Renal cortex interstitium (tissue), 11 donors: Measurements from ENCODE around the gene WNT3. TPM values are rescaled to one million over a fixed set of nuclear protein-coding genes. Genes with fewer than 3 reads are reported as not detected.

ENCODE experiments used
- DNase-seq, 11 donors: peaks; one replicate each; pipeline ENCODE4 v3.0.0-alpha.2; 2013; ENCODE audit warnings: low read depth in 9 of 11, low spot score in 4 of 11; ENCODE audit errors: extremely low read depth in 1 of 11
- polyA plus RNA-seq, 3 donors: library from polyadenylated mRNA; unstranded; fragments of 120-200 nt; gene quantifications; one replicate each; pipeline ENCODE4 v1.2.1, GENCODE V29; 2013; ENCODE audit not compliant: insufficient read length in 3 of 3

Gene WNT3
- polyA plus RNA-seq, 3 donors, result 1.8 to 2.1 (median 2.0) TPM

DNA sequence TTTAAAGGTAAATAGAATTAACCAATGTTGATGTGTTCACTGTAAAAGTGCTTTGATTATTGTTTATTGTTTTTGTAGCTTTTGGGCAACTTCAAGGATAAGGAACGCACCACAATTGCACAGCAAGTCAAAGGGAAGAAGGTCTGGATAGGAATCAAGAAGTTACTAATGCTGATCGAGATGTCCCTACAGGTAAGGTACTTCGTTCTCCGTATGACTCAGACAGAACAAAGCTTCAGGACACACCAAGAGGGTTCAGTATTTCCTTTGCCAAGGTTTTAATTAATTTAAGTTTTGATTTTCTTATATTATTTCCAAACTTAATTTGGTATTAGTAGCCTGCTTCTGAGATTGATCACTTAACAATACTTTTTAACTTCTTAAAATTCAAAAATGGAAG, 67.1 kb downstream of the WNT3 start:
- no peak for DNase-seq

DNA sequence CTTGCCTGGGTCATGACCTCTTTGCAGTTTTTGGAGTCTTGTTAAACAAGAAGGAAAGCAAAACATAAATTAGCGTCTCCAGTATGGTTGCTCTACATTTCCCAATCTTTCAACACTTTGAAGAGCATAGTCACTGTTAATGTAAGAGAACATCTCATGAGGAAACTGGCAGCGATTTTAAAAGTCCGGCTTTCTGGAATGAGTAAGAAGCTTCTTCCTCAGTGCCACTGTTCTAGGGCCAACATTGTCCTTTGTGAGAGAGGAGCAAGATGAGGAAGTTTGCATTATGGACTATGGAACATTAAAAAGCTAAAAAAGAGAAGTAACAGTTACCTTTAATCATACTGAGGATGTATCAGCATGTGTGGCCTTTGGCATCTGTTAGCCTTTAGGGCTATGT, 73.1 kb downstream of the WNT3 start:
- DNase-seq, result no peak

GRCh38 chr17:46744441-46744840, 74.1 kb downstream of the WNT3 start:
- DNase-seq, result no peak

GRCh38 chr17:46742565-46743270, 75.8 kb downstream of the WNT3 start:
- DNase-seq, result no peak

DNA sequence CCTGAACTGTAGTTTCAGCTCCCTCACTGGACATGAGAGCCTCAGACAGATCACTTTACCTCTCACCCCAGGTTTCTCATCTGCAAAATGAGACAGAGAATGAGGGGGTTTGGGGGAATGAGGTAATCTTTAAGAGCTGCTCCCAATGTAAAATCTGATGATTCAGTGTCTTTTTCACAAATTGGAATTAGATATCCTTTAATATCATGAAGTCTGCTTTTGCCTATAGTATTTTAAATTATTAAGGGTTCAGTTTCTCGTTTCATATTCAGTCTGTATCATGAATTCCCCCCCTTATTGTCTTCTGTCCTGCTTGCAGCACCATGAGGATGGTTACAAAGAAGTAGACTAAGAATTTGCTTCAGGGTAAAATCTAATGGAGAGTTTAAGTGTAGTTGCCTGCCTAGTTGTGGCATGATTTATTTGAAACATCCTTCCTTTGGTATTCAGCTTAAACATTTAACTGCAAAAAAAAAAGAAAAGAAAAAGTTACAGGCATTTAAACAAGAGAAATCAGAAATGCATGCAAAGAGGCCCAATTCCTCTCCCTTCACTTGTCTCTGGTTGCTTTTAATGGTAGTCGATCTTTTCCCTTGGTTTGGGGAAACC, 77.3 kb downstream of the WNT3 start:
- DNase-seq, result no peak

DNA sequence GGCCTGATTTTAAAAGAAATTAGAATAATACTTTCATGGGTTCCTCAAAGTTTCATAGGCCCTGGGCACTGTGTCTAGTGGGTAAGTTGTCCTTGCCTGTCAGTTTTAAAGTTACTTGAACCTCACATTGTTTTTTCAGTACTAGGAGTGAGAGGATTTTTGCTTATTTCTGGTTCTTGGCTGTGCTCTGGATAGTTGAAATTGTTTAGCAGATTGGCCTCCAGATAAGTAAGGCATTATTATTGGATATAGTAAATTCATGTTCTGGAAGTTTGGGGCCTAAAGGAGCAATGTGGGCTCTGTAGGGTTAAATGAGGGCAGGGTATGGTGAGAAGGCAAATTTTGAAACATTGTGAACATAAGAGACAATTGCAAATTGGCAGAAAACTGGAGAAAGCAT, 78.5 kb downstream of the WNT3 start:
- no peak for DNase-seq

DNA sequence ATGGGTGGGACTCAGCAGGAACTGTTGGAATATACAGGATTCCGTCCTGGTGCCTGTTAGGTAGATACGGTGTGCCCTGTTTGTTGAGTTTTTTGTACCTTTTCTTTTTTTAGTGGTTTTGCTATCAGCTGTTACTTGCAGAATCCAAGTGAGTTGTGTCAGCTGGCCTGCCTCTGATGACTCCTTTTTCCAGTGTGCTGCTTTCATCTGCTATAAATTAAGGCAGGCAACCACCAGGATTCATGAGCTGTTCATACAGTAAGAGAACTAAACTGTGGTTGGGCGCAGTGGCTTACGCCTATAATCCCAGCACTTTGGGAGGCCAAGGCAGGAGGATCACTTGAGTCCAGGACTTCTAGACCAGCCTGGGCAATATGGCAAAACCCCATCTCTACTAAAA, 79.9 kb downstream of the WNT3 start:
- no peak for DNase-seq

DNA sequence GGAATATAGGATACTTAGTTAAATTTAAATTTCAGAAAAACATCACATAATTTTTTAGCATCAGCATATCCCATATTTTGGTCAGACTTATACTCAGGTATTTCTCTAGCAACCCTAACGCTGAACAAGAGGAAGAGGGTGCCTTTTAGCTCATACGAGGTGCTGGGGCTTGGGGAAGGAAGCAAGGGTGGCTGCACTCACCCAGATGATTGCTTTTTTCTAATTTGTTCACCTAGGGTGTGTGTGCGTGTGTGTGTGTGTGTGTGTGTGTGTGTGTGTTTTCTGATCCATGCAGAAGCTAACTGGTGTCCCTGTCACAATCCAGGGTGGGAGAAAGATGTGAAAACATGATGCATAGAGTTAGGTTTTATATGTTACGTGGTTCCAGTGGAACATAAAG, 81.2 kb downstream of the WNT3 start:
- no peak for DNase-seq

DNA sequence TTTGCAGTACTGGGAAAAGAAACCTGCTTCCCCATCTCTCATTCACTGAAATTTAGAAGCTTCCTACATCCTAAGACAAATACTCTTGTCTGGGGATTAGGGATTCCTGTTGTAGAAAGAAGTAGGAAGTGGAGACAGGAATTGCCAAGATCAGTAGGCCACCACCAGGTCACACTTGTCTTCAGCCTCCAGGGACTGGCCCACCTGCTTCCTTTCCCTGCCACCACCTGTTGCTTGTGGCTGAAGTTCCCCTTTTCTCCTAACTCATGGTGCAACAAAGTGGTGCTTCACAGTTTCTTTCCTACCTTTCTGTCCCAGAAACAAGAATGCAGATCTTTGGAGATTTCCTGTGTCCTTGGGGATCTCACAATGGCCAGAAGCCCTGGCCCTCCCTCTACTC, 82.4 kb downstream of the WNT3 start:
- DNase-seq, result no peak

DNA sequence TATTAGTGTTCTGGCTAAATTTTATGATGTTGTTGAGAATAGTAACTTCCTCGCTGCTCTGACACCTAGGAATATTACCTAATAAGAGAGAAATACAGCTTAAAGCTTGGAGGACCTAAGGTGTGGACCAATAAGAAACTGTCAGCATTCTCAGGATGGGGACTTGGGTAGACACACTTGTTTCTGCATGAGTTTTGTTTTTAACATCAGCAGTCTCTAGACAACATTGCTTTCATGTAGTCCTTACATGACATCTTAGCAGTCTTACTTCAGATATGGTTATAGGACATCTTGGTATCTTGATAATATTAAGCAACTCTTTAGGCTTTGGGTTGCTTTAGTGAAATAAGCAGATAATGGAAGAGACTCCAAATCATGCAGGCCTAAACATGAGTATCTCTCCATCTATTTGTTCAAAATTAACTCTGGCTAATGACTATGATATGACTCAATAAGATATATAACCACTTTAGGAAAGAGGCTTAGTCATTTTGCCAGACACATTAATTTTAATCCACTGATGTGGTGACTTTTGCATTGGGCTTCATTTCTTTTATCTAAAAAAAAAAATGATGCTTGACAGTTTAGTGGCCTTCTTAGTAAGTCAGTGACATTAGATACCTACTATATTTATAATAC, 84.5 kb downstream of the WNT3 start:
- no peak for DNase-seq

DNA sequence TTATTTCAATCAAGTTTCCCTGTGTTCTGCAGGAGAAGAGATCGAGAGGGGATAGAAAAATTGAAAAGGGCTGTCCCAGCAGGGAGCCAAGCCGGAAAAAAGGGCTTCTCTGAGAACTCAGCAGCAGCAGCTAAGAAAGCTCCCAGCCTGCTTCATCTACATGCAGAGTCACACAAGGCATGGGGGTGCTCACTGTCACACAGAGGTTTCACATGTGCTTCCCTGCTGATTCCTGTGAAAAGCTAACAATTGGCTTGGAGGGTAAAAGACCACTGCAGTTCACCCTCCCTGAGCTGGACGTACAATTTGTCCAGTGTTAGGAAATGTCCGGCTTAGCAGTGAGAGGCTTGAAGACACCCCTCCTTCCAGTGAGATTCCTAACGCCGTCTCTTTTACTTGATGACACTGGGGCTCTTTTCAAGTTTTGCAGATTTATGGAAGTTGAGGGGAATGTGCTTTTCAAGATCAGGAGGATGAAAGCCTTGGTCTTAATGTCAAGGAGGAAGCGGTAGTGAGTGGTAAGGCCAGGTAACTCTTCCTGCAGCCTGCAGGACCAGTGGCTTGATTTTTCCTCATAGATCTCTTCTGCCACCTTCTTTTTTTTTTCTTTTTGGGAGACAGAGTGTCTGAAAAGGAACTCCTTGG, 85.6 kb downstream of the WNT3 start:
- no peak for DNase-seq

DNA sequence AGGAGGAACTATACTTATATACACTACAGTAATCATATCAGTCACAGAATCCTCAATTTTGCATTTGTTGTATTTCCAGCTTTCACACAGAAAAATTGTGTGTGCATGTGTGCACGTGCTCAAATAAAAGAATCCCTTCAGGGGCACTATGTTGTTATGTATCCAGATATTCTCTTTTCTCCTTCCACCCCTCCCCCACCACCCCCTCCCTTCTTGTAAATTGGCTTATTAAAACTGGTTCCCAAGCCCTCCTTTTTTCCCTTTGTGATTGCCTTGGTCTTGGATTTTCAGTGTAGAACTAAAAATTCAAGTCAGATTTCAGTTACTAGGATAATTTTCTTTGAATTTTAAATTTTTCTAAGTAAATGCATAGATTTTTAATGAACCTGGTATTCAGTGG, 86.3 kb downstream of the WNT3 start:
- no peak for DNase-seq

GRCh38 chr17:46730679-46731078, 87.8 kb downstream of the WNT3 start:
- DNase-seq, result no peak

GRCh38 chr17:46730026-46730425, 88.5 kb downstream of the WNT3 start:
- no peak for DNase-seq

- no peak for DNase-seq
Observed at GRCh38 chr17:46727572-46728348, 90.7 kb downstream of the WNT3 start.

- DNase-seq, result no peak
Observed at GRCh38 chr17:46726206-46726605, 92.3 kb downstream of the WNT3 start.

GRCh38 chr17:46722662-46723285, 95.7 kb downstream of the WNT3 start:
- DNase-seq, result peak in 1 of 11 donors; percentile 48

- DNase-seq, result no peak
Observed at GRCh38 chr17:46720408-46720807, 98.1 kb downstream of the WNT3 start.

GRCh38 chr17:46719891-46720290, 98.6 kb downstream of the WNT3 start:
- no peak for DNase-seq
